ENCODE results near the gene TNS2.

DNA sequence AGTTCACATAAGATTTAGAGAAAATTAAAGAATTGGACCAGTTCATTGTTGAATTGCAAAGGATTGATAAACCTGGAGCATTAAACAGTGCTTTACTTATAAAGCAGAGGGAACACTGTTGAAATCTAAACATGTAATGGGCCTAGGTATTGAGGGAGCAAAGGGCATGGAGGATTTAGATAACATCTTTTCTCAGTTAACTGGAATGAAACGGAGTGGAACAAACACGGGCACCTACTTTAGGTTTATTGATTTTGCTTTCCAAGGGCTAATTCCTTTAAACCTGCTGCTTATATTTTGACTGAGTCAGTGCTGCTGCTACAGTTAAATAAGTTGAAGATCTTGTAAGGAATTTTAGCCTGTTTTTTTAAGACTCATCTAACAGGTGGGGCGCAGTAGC is 38.0 kb upstream of the TNS2 start:
- TF ChIP-seq GATA2 (IDR thresholded peaks at IDR 0.05; ENCODE audit: low read depth, low read length) (no peak), GATA3 (IDR thresholded peaks at IDR 0.05; ENCODE audit: low read depth, low read length) (no peak)

Measured in SH-SY5Y (cell line).